HepG2 (cell line): ENCODE results near the gene FGF19. TPM values are rescaled to one million over a fixed set of nuclear protein-coding genes. Genes with fewer than 3 reads are reported as not detected.

Source experiments
- CREB1 ChIP-seq, 2 experiments: fragments of 450-650 bp in 1 of 2; IDR thresholded peaks; 2 replicates each; pipeline ENCODE4 v1.6.1; 2016 to 2017; ENCODE audit warnings: control low read depth in 1 of 2, mild to moderate bottlenecking in 1 of 2, missing compliant biosample characterization in 1 of 2, missing genetic modification characterization in 1 of 2
- ELK4 ChIP-seq: sonication (generic); formaldehyde crosslinking; IDR thresholded peaks from 2 replicates; pipeline ENCODE4 v1.9.0; 2021; ENCODE audit warnings: missing genetic modification reagents, borderline replicate concordance
- FOSL1 ChIP-seq: sonication (generic); formaldehyde crosslinking; IDR thresholded peaks from 2 replicates; pipeline ENCODE4 v1.9.0; 2021; ENCODE audit warnings: missing genetic modification reagents, borderline replicate concordance
- MAX ChIP-seq: IDR thresholded peaks from 2 replicates; pipeline ENCODE4 v1.6.1; 2012; ENCODE audit warnings: inconsistent platforms
- NR2C2 ChIP-seq: sonication (generic); formaldehyde crosslinking; IDR thresholded peaks from 2 replicates; pipeline ENCODE4 v1.4.0; 2020; ENCODE audit warnings: missing genetic modification reagents, mild to moderate bottlenecking, moderate library complexity, borderline replicate concordance
- RCOR2 ChIP-seq: IDR thresholded peaks from 2 replicates; pipeline ENCODE4 v1.6.1; 2016; ENCODE audit warnings: missing biosample characterization, missing genetic modification reagents
- SNRNP70 ChIP-seq: fragments of 200-400 bp; formaldehyde crosslinking; IDR thresholded peaks from 2 replicates; pipeline ENCODE4 v1.6.1; 2017; ENCODE audit warnings: mild to moderate bottlenecking, low read depth, low read length, moderate library complexity
- TBL1XR1 ChIP-seq: fragments of 150-350 bp; IDR thresholded peaks from 2 replicates; pipeline ENCODE4 v1.6.1; 2014; ENCODE audit warnings: borderline replicate concordance, low read length; ENCODE audit not compliant: partially characterized antibody
- ZBTB37 ChIP-seq: sonication (generic); formaldehyde crosslinking; IDR thresholded peaks from 2 replicates; pipeline ENCODE4 v1.4.0; 2020; ENCODE audit warnings: mild to moderate bottlenecking, missing genetic modification reagents
- ZFP36L1 ChIP-seq: sonication (generic); formaldehyde crosslinking; IDR thresholded peaks from 2 replicates; pipeline ENCODE4 v1.8.0; 2022; ENCODE audit warnings: mild to moderate bottlenecking, missing genetic modification reagents, moderate library complexity
- ZFP41 ChIP-seq: sonication (generic); formaldehyde crosslinking; IDR thresholded peaks from 2 replicates; pipeline ENCODE4 v1.4.0; 2020; ENCODE audit warnings: mild to moderate bottlenecking, missing genetic modification reagents, borderline replicate concordance
- ZFP91 ChIP-seq: sonication (generic); formaldehyde crosslinking; IDR thresholded peaks from 2 replicates; pipeline ENCODE4 v1.9.0; 2022; ENCODE audit warnings: missing genetic modification reagents, mild to moderate bottlenecking, borderline replicate concordance
- ZKSCAN5 ChIP-seq: sonication (generic); formaldehyde crosslinking; IDR thresholded peaks from 2 replicates; pipeline ENCODE4 v1.5.1; 2020; ENCODE audit warnings: mild to moderate bottlenecking, missing genetic modification reagents
- ZNF138 ChIP-seq: sonication (generic); formaldehyde crosslinking; IDR thresholded peaks from 2 replicates; pipeline ENCODE4 v1.5.0; 2020; ENCODE audit warnings: mild to moderate bottlenecking, low read depth, missing genetic modification reagents
- ZNF180 ChIP-seq: sonication (generic); formaldehyde crosslinking; IDR thresholded peaks from 2 replicates; pipeline ENCODE4 v1.4.0; 2020; ENCODE audit warnings: low read depth, missing genetic modification reagents, borderline replicate concordance
- ZNF567 ChIP-seq: sonication (generic); formaldehyde crosslinking; IDR thresholded peaks from 2 replicates; pipeline ENCODE4 v1.8.1; 2023; ENCODE audit warnings: mild to moderate bottlenecking, missing genetic modification reagents, borderline replicate concordance
- ZNF670 ChIP-seq: sonication (generic); formaldehyde crosslinking; IDR thresholded peaks from 2 replicates; pipeline ENCODE4 v1.8.0; 2022; ENCODE audit warnings: mild to moderate bottlenecking, missing genetic modification reagents, borderline replicate concordance
- ZNF709 ChIP-seq: sonication (generic); formaldehyde crosslinking; IDR thresholded peaks from 2 replicates; pipeline ENCODE4 v1.5.0; 2020; ENCODE audit warnings: mild to moderate bottlenecking, missing genetic modification reagents
- ZNF780A ChIP-seq: sonication (generic); formaldehyde crosslinking; IDR thresholded peaks from 2 replicates; pipeline ENCODE4 v1.8.0; 2022; ENCODE audit warnings: mild to moderate bottlenecking, missing genetic modification reagents, moderate library complexity
- ZNF792 ChIP-seq: IDR thresholded peaks from 2 replicates; pipeline ENCODE4 v1.6.1; 2016
- ZNF816 ChIP-seq: sonication (generic); formaldehyde crosslinking; IDR thresholded peaks from 2 replicates; pipeline ENCODE4 v1.8.0; 2022; ENCODE audit warnings: missing genetic modification reagents, mild to moderate bottlenecking, borderline replicate concordance
- ZNF83 ChIP-seq: sonication (generic); formaldehyde crosslinking; IDR thresholded peaks from 2 replicates; pipeline ENCODE4 v1.4.0; 2020; ENCODE audit warnings: missing genetic modification reagents, mild to moderate bottlenecking, borderline replicate concordance
- polyA plus RNA-seq, 8 experiments: library from polyadenylated mRNA; depleted of rRNA in 3 of 8; stranded (reverse) in 7 of 8; unstranded in 1 of 8; fragments of >200 nt; fragmentation: Illumina TruSeq in 4 of 8; extraction: Trizol in 4 of 8; gene quantifications; 2 replicates each; pipeline versions ENCODE4 v1.2.1 to v1.2.3, GENCODE V29; 2011 to 2016; ENCODE audit warnings: low read depth in 4 of 8, missing spikeins in 1 of 8, mixed read lengths in 1 of 8; ENCODE audit not compliant: insufficient read depth in 1 of 8
- total RNA-seq, 5 experiments: library from RNA; depleted of rRNA; stranded (reverse); fragments of >200 nt; fragmentation: Illumina TruSeq; extraction: Trizol; gene quantifications; 2 replicates each; pipeline ENCODE4 v1.2.3, GENCODE V29; 2016; ENCODE audit warnings: low read depth in 1 of 5

FGF19 gene
- total and polyA plus RNA-seq, 2 of the 13 experiments (the other 11 are each of a cell fraction or from before 2014, with no cell fraction given): 0.07 TPM; not detected in 1

GRCh38 chr11:69705901-69706787, 2.3 kb upstream of the FGF19 start (continued):
- TF ChIP-seq ZNF670 (no peak), TBL1XR1 (no peak), ZNF567 (CRISPR knock-in tag) (no peak), RCOR2 (CRISPR knock-in tag) (0 out of 2 replicates have a peak, but pooled peaks have one; percentile 43), NR2C2 (peak; percentile 62; the same call in 1 of the 2 replicates), ZFP41 (no peak), ZNF180 (no peak), ZNF709 (CRISPR knock-in tag) (no peak), SNRNP70 (no peak), ZNF83 (CRISPR knock-in tag) (no peak), ZBTB37 (CRISPR knock-in tag) (no peak), MAX (peak; percentile 51; the same call in 1 of the 2 replicates), ZNF816 (CRISPR knock-in tag) (no peak), ELK4 (CRISPR knock-in tag) (no peak), CREB1 (IDR thresholded peaks at IDR 0.05) (no peak), CREB1 (CRISPR knock-in tag; IDR thresholded peaks at IDR 0.05) (no peak), ZNF792 (CRISPR knock-in tag) (no peak), ZFP36L1 (no peak), ZNF138 (CRISPR knock-in tag) (no peak), ZKSCAN5 (CRISPR knock-in tag) (no peak), FOSL1 (CRISPR knock-in tag) (no peak), ZFP91 (CRISPR knock-in tag) (peak; percentile 66; the same call in 1 of the 2 replicates), ZNF780A (no peak)
